Gastroesophageal sphincter (tissue), 4 donors: ENCODE data around the gene ANKH. TPM values are rescaled to one million over a fixed set of nuclear protein-coding genes. Genes with fewer than 3 reads are reported as not detected.

Source experiments
- ATAC-seq: fragments of 150-250 bp; one replicate; pipeline ENCODE4 v1.9.1; 2016; ENCODE audit warnings: mild to moderate bottlenecking, moderate library complexity
- H3K27ac ChIP-seq, 4 donors: fragments of 200-600 bp; sonication (generic) in 3 of 4; 1 replicate in 3 of 4; 2 replicates in 1 of 4; pipeline ENCODE4 v1.5.1; 2016 to 2019
- H3K27me3 ChIP-seq: fragments of 200-600 bp; sonication (generic); one replicate; pipeline ENCODE4 v1.5.1; 2019
- H3K36me3 ChIP-seq, 2 donors: fragments of 200-600 bp; sonication (generic); one replicate each; pipeline ENCODE4 v1.5.1; 2019; ENCODE audit warnings: control low read depth in 1 of 2
- H3K4me1 ChIP-seq, 3 donors: fragments of 200-600 bp; sonication (generic); 1 replicate in 2 of 3; 2 replicates in 1 of 3; pipeline ENCODE4 v1.5.1; 2016 to 2019; ENCODE audit warnings: control low read depth in 2 of 3
- H3K4me3 ChIP-seq, 2 donors: fragments of 200-600 bp; sonication (generic); one replicate each; pipeline ENCODE4 v1.5.1; 2019; ENCODE audit warnings: mild to moderate bottlenecking in 1 of 2, moderate library complexity in 1 of 2
- H3K9me3 ChIP-seq, 3 donors: fragments of 200-600 bp; sonication (generic); one replicate each; pipeline ENCODE4 v1.5.1; 2017 to 2019; ENCODE audit warnings: control low read depth in 2 of 3
- EP300 ChIP-seq: sonication (generic); formaldehyde crosslinking; IDR thresholded peaks from one replicate; pipeline ENCODE4 v1.6.1; 2017; ENCODE audit warnings: antibody characterized with exemption, mild to moderate bottlenecking
- POLR2A ChIP-seq, 2 donors: fragments of 450-650 bp; IDR thresholded peaks; one replicate each; pipeline ENCODE4 v1.6.1; 2017; ENCODE audit warnings: antibody characterized with exemption in 2 of 2, mild to moderate bottlenecking in 2 of 2, moderate library complexity in 1 of 2
- POLR2AphosphoS5 ChIP-seq: sonication (generic); formaldehyde crosslinking; IDR thresholded peaks from one replicate; pipeline ENCODE4 v1.6.1; 2017; ENCODE audit warnings: antibody characterized with exemption
- WGBS, 2 donors: methylation state at CpG; one replicate each; pipeline ENCODE4 v1.1.5; 2018; ENCODE audit warnings: low coverage in 1 of 2; 5-methylcytosine and 5-hydroxymethylcytosine counted together
- total RNA-seq, 4 donors: library from RNA; depleted of rRNA; stranded (reverse); fragments of >200 nt; gene quantifications; one replicate each; pipeline ENCODE4 v1.1.0, GENCODE V29; 2016
- TF ChIP-seq, protein P1 (sequence below), 4 experiments: fragments of 200-600 bp in 2 of 4; fragments of 450-650 bp in 2 of 4; sonication (generic) in 1 of 4; IDR thresholded peaks; one replicate each; pipeline ENCODE4 v1.5.1; 2017 to 2019; ENCODE audit warnings: antibody characterized with exemption in 4 of 4, mild to moderate bottlenecking in 2 of 4, moderate library complexity in 2 of 4

ANKH gene
- total RNA-seq, 4 donors from 2014 or later: 30.0 to 45.2 (median 36.0) TPM

DNA sequence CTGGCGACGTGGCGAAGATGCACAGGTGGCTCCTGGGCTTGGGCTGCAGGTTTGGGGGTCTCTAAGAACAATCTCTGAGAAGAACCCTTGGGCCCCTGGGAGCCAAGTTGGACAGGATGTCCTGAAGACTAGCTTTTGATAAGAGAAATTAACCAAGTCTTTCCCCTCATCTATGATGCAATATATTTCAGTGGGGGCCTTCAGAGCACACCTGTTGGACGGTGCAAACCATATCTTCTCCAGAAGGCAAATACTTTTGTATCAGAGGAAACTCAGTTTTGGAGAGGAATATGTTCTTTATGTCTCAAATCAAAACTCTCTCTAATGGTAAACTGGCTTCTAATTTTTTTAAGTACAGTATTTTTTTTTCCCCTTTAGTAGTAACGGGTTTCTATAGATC is 178.5 kb downstream of the ANKH start:
- TF ChIP-seq, protein P1, sequence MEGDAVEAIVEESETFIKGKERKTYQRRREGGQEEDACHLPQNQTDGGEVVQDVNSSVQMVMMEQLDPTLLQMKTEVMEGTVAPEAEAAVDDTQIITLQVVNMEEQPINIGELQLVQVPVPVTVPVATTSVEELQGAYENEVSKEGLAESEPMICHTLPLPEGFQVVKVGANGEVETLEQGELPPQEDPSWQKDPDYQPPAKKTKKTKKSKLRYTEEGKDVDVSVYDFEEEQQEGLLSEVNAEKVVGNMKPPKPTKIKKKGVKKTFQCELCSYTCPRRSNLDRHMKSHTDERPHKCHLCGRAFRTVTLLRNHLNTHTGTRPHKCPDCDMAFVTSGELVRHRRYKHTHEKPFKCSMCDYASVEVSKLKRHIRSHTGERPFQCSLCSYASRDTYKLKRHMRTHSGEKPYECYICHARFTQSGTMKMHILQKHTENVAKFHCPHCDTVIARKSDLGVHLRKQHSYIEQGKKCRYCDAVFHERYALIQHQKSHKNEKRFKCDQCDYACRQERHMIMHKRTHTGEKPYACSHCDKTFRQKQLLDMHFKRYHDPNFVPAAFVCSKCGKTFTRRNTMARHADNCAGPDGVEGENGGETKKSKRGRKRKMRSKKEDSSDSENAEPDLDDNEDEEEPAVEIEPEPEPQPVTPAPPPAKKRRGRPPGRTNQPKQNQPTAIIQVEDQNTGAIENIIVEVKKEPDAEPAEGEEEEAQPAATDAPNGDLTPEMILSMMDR (IDR thresholded peaks at IDR 0.05): no peak
- TF ChIP-seq POLR2A (IDR thresholded peaks at IDR 0.05) (no peak), POLR2AphosphoS5 (no peak), EP300 (no peak)
- H3K27ac ChIP-seq: no peak overlapping the region

GRCh38 chr5:14687023-14687665 is 184.4 kb downstream of the ANKH start:
- H3K36me3 ChIP-seq: peaks cover 10 to 83% of the 10 kb centered on the region in 2 donors
- H3K27me3 ChIP-seq: no peaks in the 10 kb centered on the region
- no peak overlapping the region for H3K4me3 ChIP-seq
- no peak overlapping the region for H3K27ac ChIP-seq
- H3K9me3 ChIP-seq: peaks cover 0 to 7% (median 0%) of the 10 kb centered on the region in 3 donors
- H3K4me1 ChIP-seq: peaks cover 0 to 47% (median 5%) of the 10 kb centered on the region in 3 donors
- ATAC-seq: no peak
- whole genome bisulfite sequencing, 2 donors: 24 to 58% methylated on average over 2 to 3 of the region's 4 CpGs
- TF ChIP-seq POLR2A (IDR thresholded peaks at IDR 0.05): no peak
- TF ChIP-seq, protein P1 (IDR thresholded peaks at IDR 0.05): peak in 1 of 4 experiments; percentile 7

More for the DNA sequence above, 178.5 kb downstream of the ANKH start:
- peaks cover 0 to 7% (median 0%) of the 10 kb centered on the region in 3 donors for H3K9me3 ChIP-seq
- no peaks in the 10 kb centered on the region for H3K27me3 ChIP-seq
- no peak for ATAC-seq
- H3K4me1 ChIP-seq: no peaks in the 10 kb centered on the region
- H3K4me3 ChIP-seq: no peak overlapping the region
- 77 to 100% methylated on average over 2 to 4 of the region's 5 CpGs for WGBS, 2 donors
- peaks cover 12 to 78% of the 10 kb centered on the region in 2 donors for H3K36me3 ChIP-seq

- Histone ChIP-seq H3K4me3 (no peak overlapping the region), H3K27ac (no peak overlapping the region), H3K9me3 (peaks cover 0 to 7% (median 0%) of the 10 kb centered on the region in 3 donors), H3K27me3 (no peaks in the 10 kb centered on the region), H3K36me3 (peaks cover 10 to 83% of the 10 kb centered on the region in 2 donors), H3K4me1 (peaks cover 0 to 47% (median 5%) of the 10 kb centered on the region in 3 donors)
- no peak for ATAC-seq
- TF ChIP-seq EP300 (no peak), POLR2A (IDR thresholded peaks at IDR 0.05) (no peak), POLR2AphosphoS5 (no peak)
- TF ChIP-seq, protein P1 (IDR thresholded peaks at IDR 0.05): no peak
Observed at GRCh38 chr5:14686517-14686916, 185.1 kb downstream of the ANKH start.

GRCh38 chr5:14685757-14686156 is 185.8 kb downstream of the ANKH start:
- peaks cover 5 to 83% of the 10 kb centered on the region in 2 donors for H3K36me3 ChIP-seq
- H3K4me3 ChIP-seq: no peak overlapping the region
- no peak overlapping the region for H3K27ac ChIP-seq
- whole genome bisulfite sequencing, 2 donors: 35 to 38% methylated on average over 2 to 6 of the region's 6 CpGs
- peaks cover 0 to 47% (median 5%) of the 10 kb centered on the region in 3 donors for H3K4me1 ChIP-seq
- peaks cover 0 to 7% (median 0%) of the 10 kb centered on the region in 3 donors for H3K9me3 ChIP-seq
- TF ChIP-seq, protein P1 (IDR thresholded peaks at IDR 0.05): peak; percentile 50 to 71 (median 69)
- TF ChIP-seq EP300: no peak
- no peak for TF ChIP-seq POLR2A (IDR thresholded peaks at IDR 0.05)
- H3K27me3 ChIP-seq: no peaks in the 10 kb centered on the region
- no peak for ATAC-seq

GRCh38 chr5:14684757-14685156 is 186.8 kb downstream of the ANKH start:
- no peak overlapping the region for H3K4me3 ChIP-seq
- WGBS, 2 donors: 49 to 62% methylated on average over 4 of the region's 5 CpGs
- ATAC-seq: no peak
- no peaks in the 10 kb centered on the region for H3K9me3 ChIP-seq
- H3K27me3 ChIP-seq: no peaks in the 10 kb centered on the region
- peak overlapping the region in 3 of 4 donors; percentile 12 to 64 (median 53) for H3K27ac ChIP-seq
- peaks cover 0 to 81% of the 10 kb centered on the region in 2 donors for H3K36me3 ChIP-seq
- H3K4me1 ChIP-seq: peaks cover 0 to 47% (median 5%) of the 10 kb centered on the region in 3 donors
- TF ChIP-seq POLR2A (IDR thresholded peaks at IDR 0.05): no peak
